H9 (cell line): Measurements from ENCODE around the gene GALNS. TPM values are rescaled to one million over a fixed set of nuclear protein-coding genes. Genes with fewer than 3 reads are reported as not detected.

Experiments used
- DNase-seq: peaks from one replicate; pipeline ENCODE4 v3.0.0-alpha.2; 2017
- H2AFZ ChIP-seq: one replicate; pipeline ENCODE4 v1.6.1; 2013; ENCODE audit warnings: mild to moderate bottlenecking, low read length, control low read depth, moderate library complexity
- H2AK5ac ChIP-seq: 2 replicates; pipeline ENCODE4 v1.6.1; 2013; ENCODE audit warnings: low read length, control low read depth, mixed read lengths; ENCODE audit not compliant: insufficient read length
- H2BK120ac ChIP-seq: one replicate; pipeline ENCODE4 v1.6.1; 2013; ENCODE audit warnings: low read depth, mild to moderate bottlenecking, low read length, control low read depth, inconsistent platforms; ENCODE audit not compliant: poor library complexity, severe bottlenecking
- H2BK12ac ChIP-seq: 2 replicates; pipeline ENCODE4 v1.6.1; 2013; ENCODE audit warnings: low read length, control low read depth, mixed read lengths, low read depth; ENCODE audit not compliant: insufficient read length
- H2BK15ac ChIP-seq: 2 replicates; pipeline ENCODE4 v1.6.1; 2013; ENCODE audit warnings: low read depth, low read length, control low read depth
- H2BK20ac ChIP-seq: one replicate; pipeline ENCODE4 v1.6.1; 2013; ENCODE audit warnings: low read depth, mild to moderate bottlenecking, low read length, control low read depth, inconsistent platforms; ENCODE audit not compliant: poor library complexity, severe bottlenecking
- H2BK5ac ChIP-seq: 2 replicates; pipeline ENCODE4 v1.6.1; 2013; ENCODE audit warnings: low read length, control low read depth, mixed read lengths; ENCODE audit not compliant: insufficient read length
- H3K14ac ChIP-seq: 2 replicates; pipeline ENCODE4 v1.6.1; 2013; ENCODE audit warnings: low read length, control low read depth; ENCODE audit not compliant: insufficient read depth
- H3K18ac ChIP-seq: 2 replicates; pipeline ENCODE4 v1.6.1; 2013; ENCODE audit warnings: low read depth, mild to moderate bottlenecking, mixed read lengths, low read length, control low read depth; ENCODE audit not compliant: insufficient read length
- H3K23ac ChIP-seq: 2 replicates; pipeline ENCODE4 v1.6.1; 2013; ENCODE audit warnings: low read length, control low read depth, mixed read lengths, low read depth; ENCODE audit not compliant: insufficient read length
- H3K23me2 ChIP-seq: 2 replicates; pipeline ENCODE4 v1.6.1; 2013; ENCODE audit warnings: low read depth, mild to moderate bottlenecking, mixed read lengths, low read length, control low read depth; ENCODE audit not compliant: insufficient read length, poor library complexity, severe bottlenecking
- H3K27ac ChIP-seq: 2 replicates; pipeline ENCODE4 v1.5.1; 2013; ENCODE audit warnings: low read length, control low read depth, mixed read lengths, low read depth; ENCODE audit not compliant: insufficient read length
- H3K27me3 ChIP-seq: 2 replicates; pipeline ENCODE4 v1.6.1; 2013; ENCODE audit warnings: low read length, control low read depth, inconsistent platforms; ENCODE audit not compliant: insufficient read depth
- H3K4ac ChIP-seq: 2 replicates; pipeline ENCODE4 v1.6.1; 2013; ENCODE audit warnings: low read depth, mild to moderate bottlenecking, control low read depth, inconsistent platforms, low read length, moderate library complexity
- H3K4me1 ChIP-seq: 2 replicates; pipeline ENCODE4 v1.6.1; 2013; ENCODE audit warnings: low read length, control low read depth, inconsistent platforms; ENCODE audit not compliant: insufficient read depth
- H3K4me2 ChIP-seq: 2 replicates; pipeline ENCODE4 v1.6.1; 2013; ENCODE audit warnings: low read length, control low read depth, mixed read lengths; ENCODE audit not compliant: insufficient read length, insufficient read depth
- H3K56ac ChIP-seq: 2 replicates; pipeline ENCODE4 v1.6.1; 2013; ENCODE audit warnings: low read depth, mild to moderate bottlenecking, mixed read lengths, low read length, control low read depth; ENCODE audit not compliant: insufficient read length
- H3K79me1 ChIP-seq: 2 replicates; pipeline ENCODE4 v1.6.1; 2013; ENCODE audit warnings: low read depth, mild to moderate bottlenecking, moderate library complexity, low read length, control low read depth, inconsistent platforms; ENCODE audit not compliant: insufficient read depth, poor library complexity, severe bottlenecking
- H3K79me2 ChIP-seq: 2 replicates; pipeline ENCODE4 v1.6.1; 2013; ENCODE audit warnings: low read length, control low read depth, inconsistent platforms; ENCODE audit not compliant: insufficient read depth
- H3K9ac ChIP-seq: 2 replicates; pipeline ENCODE4 v1.6.1; 2013; ENCODE audit warnings: low read length, control low read depth, mixed read lengths; ENCODE audit not compliant: insufficient read length; ENCODE audit errors: extremely low read depth
- H3K9me3 ChIP-seq: one replicate; pipeline ENCODE4 v1.6.1; 2013; ENCODE audit warnings: low read depth, low read length, inconsistent platforms; ENCODE audit not compliant: control insufficient read depth
- H3T11ph ChIP-seq: one replicate; pipeline ENCODE4 v1.6.1; 2013; ENCODE audit warnings: mild to moderate bottlenecking, low read length, control low read depth, inconsistent platforms
- H4K20me1 ChIP-seq: one replicate; pipeline ENCODE4 v1.6.1; 2013; ENCODE audit not compliant: control insufficient read depth, insufficient read length, insufficient read depth
- H4K5ac ChIP-seq: 2 replicates; pipeline ENCODE4 v1.6.1; 2013; ENCODE audit warnings: low read depth, mild to moderate bottlenecking, mixed read lengths, low read length, control low read depth; ENCODE audit not compliant: insufficient read length
- H4K8ac ChIP-seq: replicated peaks from 2 replicates; pipeline ENCODE4 v1.6.1; 2013; ENCODE audit warnings: low read length, control low read depth, mixed read lengths, low read depth; ENCODE audit not compliant: insufficient read length
- H4K91ac ChIP-seq: 2 replicates; pipeline ENCODE4 v1.6.1; 2013; ENCODE audit warnings: low read depth, mild to moderate bottlenecking, moderate library complexity, mixed read lengths, low read length, control low read depth; ENCODE audit not compliant: insufficient read length
- H3K27ac Mint-ChIP-seq, 3 experiments: 2 replicates in 2 of 3; 3 replicates in 1 of 3; pipeline ENCODE4 v1.8.0; 2020 to 2021; ENCODE audit warnings: mixed read lengths in 3 of 3, mild to moderate bottlenecking in 1 of 3, moderate library complexity in 1 of 3
- H3K27me3 Mint-ChIP-seq: 2 replicates; pipeline ENCODE4 v1.8.0; 2021; ENCODE audit warnings: low read depth, mild to moderate bottlenecking, moderate library complexity, mixed read lengths
- H3K36me3 Mint-ChIP-seq, 3 experiments: 2 replicates in 2 of 3; 3 replicates in 1 of 3; pipeline ENCODE4 v1.8.0; 2020 to 2021; ENCODE audit warnings: low read depth in 3 of 3, mixed read lengths in 3 of 3; ENCODE audit not compliant: insufficient read depth in 1 of 3
- H3K4me1 Mint-ChIP-seq, 2 experiments: 2 replicates each; pipeline ENCODE4 v1.8.0; 2020; ENCODE audit warnings: mixed read lengths in 2 of 2
- H3K4me3 Mint-ChIP-seq, 2 experiments: 2 replicates in 1 of 2; 3 replicates in 1 of 2; pipeline ENCODE4 v1.8.0; 2020 to 2021; ENCODE audit warnings: mild to moderate bottlenecking in 2 of 2, mixed read lengths in 2 of 2, moderate library complexity in 1 of 2
- H3K9me3 Mint-ChIP-seq, 2 experiments: 2 replicates in 1 of 2; 3 replicates in 1 of 2; pipeline ENCODE4 v1.8.0; 2020; ENCODE audit warnings: mild to moderate bottlenecking in 2 of 2, mixed read lengths in 2 of 2, moderate library complexity in 1 of 2
- CTCF ChIP-seq: fragments of 200-600 bp; sonication (generic); conservative IDR thresholded peaks from 3 replicates; pipeline ENCODE4 v1.8.0; 2021; ENCODE audit warnings: antibody characterized with exemption, mild to moderate bottlenecking
- WGBS: extraction: QIAGEN DNeasy Blood & Tissue Kit; methylation state at CpG from one replicate; pipeline ENCODE4 v1.1.7; 2013; ENCODE audit warnings: missing lambda C conversion rate, low lambda C conversion rate, mixed read lengths; ENCODE audit not compliant: insufficient read length; ENCODE audit errors: extremely low coverage; 5-methylcytosine and 5-hydroxymethylcytosine counted together
- total RNA-seq: library from RNA; stranded (reverse); gene quantifications from 2 replicates; pipeline ENCODE4 v1.2.1, GENCODE V29; 2021

GALNS gene
- total RNA-seq, 1 experiment from 2014 or later, result 20.3 TPM

GRCh38 chr16:88812513-88813268, 44.1 kb downstream of the GALNS start:
- Histone ChIP-seq H2BK120ac (no peak overlapping the region), H3K27me3 (no peaks in the 10 kb centered on the region), H3K23me2 (peaks cover 9% of the 10 kb centered on the region), H3K79me1 (no peaks in the 10 kb centered on the region), H2BK12ac (no peak overlapping the region), H3K14ac (peak overlapping the region; percentile 68), H3K9ac (no peak overlapping the region), H3K18ac (no peak overlapping the region), H3K27ac (no peak overlapping the region), H3K4me2 (peak overlapping the region; percentile 81), H3K56ac (no peak overlapping the region), H3K4me1 (no peaks in the 10 kb centered on the region), H2BK15ac (no peak overlapping the region), H4K91ac (no peak overlapping the region), H4K20me1 (peaks cover 3% of the 10 kb centered on the region), H3T11ph (no peak overlapping the region), H2AFZ (no peak overlapping the region), H3K9me3 (no peaks in the 10 kb centered on the region), H2AK5ac (no peak overlapping the region), H4K8ac (no peak overlapping the region), H4K5ac (no peak overlapping the region), H3K23ac (no peak overlapping the region), H2BK5ac (no peak overlapping the region), H3K4ac (no peak overlapping the region), H3K79me2 (peaks cover 3% of the 10 kb centered on the region; the same call in 1 of the 2 replicates), H2BK20ac (no peak overlapping the region)
- no peaks in the 10 kb centered on the region; the same call in 1 of the 2 replicates for H3K27me3 Mint-ChIP-seq
- peak; percentile 61 for DNase-seq
- WGBS, result no CpG with 5 or more reads among the region's 37 CpGs
- peak overlapping the region; percentile 82 to 83 for H3K4me3 Mint-ChIP-seq
- no peak; the same call in 2 of the 3 replicates for TF ChIP-seq CTCF
- H3K9me3 Mint-ChIP-seq, result no peaks in the 10 kb centered on the region
- H3K4me1 Mint-ChIP-seq, result peaks cover 6 to 10% of the 10 kb centered on the region in 2 experiments
- peak overlapping the region; percentile 72 to 92 (median 82); a peak in 5 of 7 replicates for H3K27ac Mint-ChIP-seq
- peaks cover 15 to 33% (median 25%) of the 10 kb centered on the region in 3 experiments; a peak in 6 of 7 replicates for H3K36me3 Mint-ChIP-seq
